Measurements from ENCODE around the gene CENPP. TPM values are rescaled to one million over a fixed set of nuclear protein-coding genes. Genes with fewer than 3 reads are reported as not detected.

Gene CENPP
- total RNA-seq, 2 experiments from 2014 or later, result 23.3 to 31.6 TPM

- Mint-ChIP-seq H3K4me1 (no peaks in the 10 kb centered on the region), H3K36me3 (ENCODE audit: low read depth) (peaks cover 30% of the 10 kb centered on the region), H3K9me3 (no peaks in the 10 kb centered on the region), H3K27ac (no peak overlapping the region), H3K4me3 (no peak overlapping the region), H3K27me3 (no peaks in the 10 kb centered on the region)
- ChIA-PET CTCF (interaction anchor here (0.8 kb wide), 1 partner anchor 9 kb away, joined by 3 read pairs; no protein-coding TSS in a partner anchor), POLR2A (no interaction called here)
- DNase-seq, result no peak
Observed at GRCh38 chr9:92652461-92652860, 326.7 kb downstream of the CENPP start.

GRCh38 chr9:92654481-92655301 lies 328.9 kb downstream of the CENPP start:
- Mint-ChIP-seq H3K27ac (no peak overlapping the region), H3K36me3 (ENCODE audit: low read depth) (peaks cover 14% of the 10 kb centered on the region)
- POLR2A ChIA-PET, result no interaction called here

GRCh38 chr9:92655366-92655765 lies 329.6 kb downstream of the CENPP start:
- Mint-ChIP-seq H3K9me3 (no peaks in the 10 kb centered on the region), H3K27me3 (no peaks in the 10 kb centered on the region), H3K27ac (no peak overlapping the region), H3K4me1 (no peaks in the 10 kb centered on the region), H3K4me3 (no peak overlapping the region), H3K36me3 (ENCODE audit: low read depth) (peaks cover 14% of the 10 kb centered on the region)
- DNase-seq, result no peak
- ChIA-PET POLR2A (no interaction called here), CTCF (no interaction called here)

More at GRCh38 chr9:92654481-92655301, 328.9 kb downstream of the CENPP start:
- no peak overlapping the region for H3K4me3 Mint-ChIP-seq
- DNase-seq, result no peak
- no peaks in the 10 kb centered on the region for H3K4me1 Mint-ChIP-seq
- CTCF ChIA-PET, result interaction anchor here (0.9 kb wide), 1 partner anchor 9 kb away, joined by 3 read pairs; no protein-coding TSS in a partner anchor
- H3K27me3 Mint-ChIP-seq, result no peaks in the 10 kb centered on the region
- no peaks in the 10 kb centered on the region for H3K9me3 Mint-ChIP-seq

GRCh38 chr9:92655896-92656536 lies 330.3 kb downstream of the CENPP start:
- ChIA-PET CTCF (no interaction called here), POLR2A (no interaction called here)
- H3K9me3 Mint-ChIP-seq, result no peaks in the 10 kb centered on the region
- H3K4me1 Mint-ChIP-seq, result no peaks in the 10 kb centered on the region
- no peak for DNase-seq
- no peak overlapping the region for H3K4me3 Mint-ChIP-seq
- H3K27me3 Mint-ChIP-seq, result no peaks in the 10 kb centered on the region
- peaks cover 11% of the 10 kb centered on the region for H3K36me3 Mint-ChIP-seq (ENCODE audit: low read depth)
- H3K27ac Mint-ChIP-seq, result no peak overlapping the region

GRCh38 chr9:92656537-92656925 lies 330.8 kb downstream of the CENPP start:
- no peak overlapping the region for H3K27ac Mint-ChIP-seq
- peaks cover 10% of the 10 kb centered on the region for H3K36me3 Mint-ChIP-seq (ENCODE audit: low read depth)
- DNase-seq, result no peak
- no peaks in the 10 kb centered on the region for H3K9me3 Mint-ChIP-seq
- POLR2A ChIA-PET, result no interaction called here
- H3K4me3 Mint-ChIP-seq, result no peak overlapping the region
- CTCF ChIA-PET, result no interaction called here
- H3K27me3 Mint-ChIP-seq, result no peaks in the 10 kb centered on the region
- H3K4me1 Mint-ChIP-seq, result no peaks in the 10 kb centered on the region

- Mint-ChIP-seq H3K36me3 (ENCODE audit: low read depth) (peaks cover 9% of the 10 kb centered on the region), H3K27ac (no peak overlapping the region), H3K4me3 (no peak overlapping the region), H3K9me3 (no peaks in the 10 kb centered on the region), H3K4me1 (no peaks in the 10 kb centered on the region), H3K27me3 (no peaks in the 10 kb centered on the region)
- POLR2A ChIA-PET, result no interaction called here
- CTCF ChIA-PET, result no interaction called here
- no peak for DNase-seq
Observed at GRCh38 chr9:92657296-92658094, 331.7 kb downstream of the CENPP start.

GRCh38 chr9:92658176-92658575 lies 332.4 kb downstream of the CENPP start:
- Mint-ChIP-seq H3K36me3 (ENCODE audit: low read depth) (peaks cover 7% of the 10 kb centered on the region), H3K27ac (no peak overlapping the region), H3K4me3 (no peak overlapping the region), H3K9me3 (no peaks in the 10 kb centered on the region), H3K27me3 (no peaks in the 10 kb centered on the region), H3K4me1 (peaks cover under 1% of the 10 kb centered on the region)
- POLR2A ChIA-PET, result no interaction called here
- CTCF ChIA-PET, result no interaction called here
- no peak for DNase-seq

- no peaks in the 10 kb centered on the region for H3K9me3 Mint-ChIP-seq
- H3K4me3 Mint-ChIP-seq, result no peak overlapping the region
- DNase-seq, result no peak
- H3K4me1 Mint-ChIP-seq, result peaks cover 5% of the 10 kb centered on the region
- H3K36me3 Mint-ChIP-seq (ENCODE audit: low read depth), result peaks cover 7% of the 10 kb centered on the region
- no peaks in the 10 kb centered on the region for H3K27me3 Mint-ChIP-seq
- POLR2A ChIA-PET, result no interaction called here
- no peak overlapping the region for H3K27ac Mint-ChIP-seq
- CTCF ChIA-PET, result no interaction called here
Observed at GRCh38 chr9:92658611-92659010, 332.9 kb downstream of the CENPP start.

GRCh38 chr9:92659601-92660000 lies 333.8 kb downstream of the CENPP start:
- ChIA-PET CTCF (no interaction called here), POLR2A (no interaction called here)
- Mint-ChIP-seq H3K27me3 (no peaks in the 10 kb centered on the region), H3K9me3 (no peaks in the 10 kb centered on the region), H3K36me3 (ENCODE audit: low read depth) (peaks cover 7% of the 10 kb centered on the region), H3K27ac (no peak overlapping the region), H3K4me3 (no peak overlapping the region), H3K4me1 (peaks cover 11% of the 10 kb centered on the region)
- no peak for DNase-seq

GRCh38 chr9:92660266-92660665 lies 334.5 kb downstream of the CENPP start:
- CTCF ChIA-PET, result no interaction called here
- Mint-ChIP-seq H3K4me1 (peaks cover 18% of the 10 kb centered on the region), H3K36me3 (ENCODE audit: low read depth) (peaks cover 2% of the 10 kb centered on the region), H3K9me3 (no peaks in the 10 kb centered on the region), H3K27me3 (no peaks in the 10 kb centered on the region), H3K4me3 (no peak overlapping the region), H3K27ac (no peak overlapping the region)
- DNase-seq, result no peak
- POLR2A ChIA-PET, result no interaction called here

- peaks cover 2% of the 10 kb centered on the region for H3K36me3 Mint-ChIP-seq (ENCODE audit: low read depth)
- H3K27ac Mint-ChIP-seq, result no peak overlapping the region
- no peak for DNase-seq
- peaks cover 23% of the 10 kb centered on the region for H3K4me1 Mint-ChIP-seq
- ChIA-PET CTCF (no interaction called here), POLR2A (no interaction called here)
- no peaks in the 10 kb centered on the region for H3K27me3 Mint-ChIP-seq
- no peaks in the 10 kb centered on the region for H3K9me3 Mint-ChIP-seq
- no peak overlapping the region for H3K4me3 Mint-ChIP-seq
Observed at GRCh38 chr9:92661127-92661526, 335.4 kb downstream of the CENPP start.

- no peaks in the 10 kb centered on the region for H3K27me3 Mint-ChIP-seq
- no peaks in the 10 kb centered on the region for H3K9me3 Mint-ChIP-seq
- no peak overlapping the region for H3K27ac Mint-ChIP-seq
- DNase-seq, result no peak
- H3K4me3 Mint-ChIP-seq, result no peak overlapping the region
- H3K36me3 Mint-ChIP-seq (ENCODE audit: low read depth), result peaks cover 2% of the 10 kb centered on the region
- CTCF ChIA-PET, result no interaction called here
- peaks cover 25% of the 10 kb centered on the region for H3K4me1 Mint-ChIP-seq
- POLR2A ChIA-PET, result no interaction called here
Observed at GRCh38 chr9:92661743-92662142, 336.0 kb downstream of the CENPP start.

GRCh38 chr9:92663126-92663525 lies 337.4 kb downstream of the CENPP start:
- POLR2A ChIA-PET, result no interaction called here
- CTCF ChIA-PET, result no interaction called here
- DNase-seq, result no peak
- peaks cover 33% of the 10 kb centered on the region for H3K4me1 Mint-ChIP-seq
- H3K27me3 Mint-ChIP-seq, result no peaks in the 10 kb centered on the region
- H3K27ac Mint-ChIP-seq, result no peak overlapping the region
- H3K9me3 Mint-ChIP-seq, result no peaks in the 10 kb centered on the region
- H3K36me3 Mint-ChIP-seq (ENCODE audit: low read depth), result peaks cover 6% of the 10 kb centered on the region
- H3K4me3 Mint-ChIP-seq, result no peak overlapping the region

All from activated CD4-positive, alpha-beta T cell treated with anti-CD3 and anti-CD28 coated beads, Interleukin-2, amount 10 ng/mL, durations not matched to agents 7 days and 5 days (primary cell).